ENCODE data around the gene CD84.
"Not testable (repeated sequence)": the region's sequence is repeated elsewhere in the genome, so short reads cannot be mapped to it uniquely, and the experiment has no call there.

Gene CD84

DNA sequence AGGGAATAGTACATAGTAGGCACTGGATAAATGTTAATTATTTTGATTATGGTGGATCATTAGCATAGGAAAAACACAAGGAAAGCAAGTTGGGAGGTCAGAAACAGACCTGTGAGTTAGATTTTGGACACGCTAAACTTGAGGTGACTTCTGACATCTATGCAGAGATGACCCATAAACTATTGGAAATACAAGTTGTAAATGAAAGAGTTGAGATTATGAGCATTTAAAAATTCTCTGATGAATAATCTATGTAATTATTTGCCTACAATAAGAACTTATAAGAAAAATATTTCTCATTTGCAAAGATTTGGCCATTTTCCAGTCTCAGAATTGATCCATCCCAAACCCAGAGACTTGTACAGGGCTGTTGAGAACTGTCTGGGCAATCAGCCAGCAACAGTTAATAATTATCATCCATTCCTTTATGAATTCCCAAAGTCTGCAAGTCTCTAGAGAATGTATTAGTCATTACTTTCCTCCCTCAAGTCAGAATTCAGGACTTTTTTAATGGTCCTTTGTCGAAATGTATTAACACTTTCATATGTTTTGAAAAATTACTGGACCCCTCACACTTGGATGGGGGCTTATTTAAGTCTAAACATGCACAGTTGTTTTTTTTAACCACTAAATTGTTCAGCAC, 36.9 kb downstream of the CD84 start:
- in situ Hi-C loops (cut with MboI; ENCODE audit: low sequenced_read_pairs) = no loop called here

DNA sequence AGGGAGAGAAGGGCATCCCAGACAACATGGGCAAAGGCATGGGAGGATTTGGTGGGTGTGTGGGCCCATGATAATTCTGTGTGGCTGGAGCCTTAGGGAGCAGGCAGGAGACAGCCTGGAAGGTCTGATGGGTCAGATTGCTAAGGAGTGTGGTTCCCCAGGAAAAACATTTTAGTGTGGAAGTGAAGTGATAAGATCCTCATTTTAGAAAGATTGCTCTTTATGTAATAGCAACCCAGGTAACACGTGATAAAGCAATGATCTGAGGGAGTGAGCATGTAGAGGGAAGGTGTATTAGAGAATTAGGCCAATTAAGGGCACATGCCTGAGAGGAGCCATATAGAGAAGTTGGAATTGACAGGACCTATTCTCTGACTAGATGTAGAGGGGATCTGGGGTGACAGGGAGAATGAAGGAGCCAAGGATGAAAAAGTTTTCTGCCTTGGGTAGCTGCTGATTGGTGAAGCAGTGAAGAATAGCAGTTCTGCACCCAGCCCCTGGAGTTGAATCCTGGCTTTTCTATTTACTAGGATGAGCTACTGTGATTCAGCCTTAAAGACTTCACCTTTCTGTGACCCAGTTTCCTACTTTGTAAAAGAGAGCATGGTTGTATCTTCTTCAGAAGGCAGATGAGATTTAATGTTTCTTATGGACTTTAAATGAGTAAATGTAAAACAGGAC, 37.5 kb downstream of the CD84 start:
- in situ Hi-C loops (cut with MboI; ENCODE audit: low sequenced_read_pairs) = no loop called here

DNA sequence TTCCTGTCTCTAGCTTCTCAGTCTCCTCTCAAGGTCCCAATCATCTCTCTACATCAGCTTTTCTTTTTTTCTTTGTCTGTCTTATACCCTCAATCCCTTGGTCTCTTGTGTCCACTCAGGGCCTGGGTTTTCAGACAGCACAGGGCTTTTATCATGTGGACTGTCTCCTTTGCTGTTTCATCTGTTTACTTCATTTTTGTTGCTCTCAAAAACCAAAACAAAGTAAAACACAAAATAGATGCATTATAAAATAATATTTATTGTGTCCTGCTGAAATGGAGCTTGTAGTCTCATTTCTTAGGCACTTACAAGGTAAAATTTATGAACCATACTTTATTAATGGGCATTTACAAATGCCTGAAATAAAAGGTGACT, 38.5 kb downstream of the CD84 start:
- in situ Hi-C loops (cut with MboI; ENCODE audit: low sequenced_read_pairs) = no loop called here

DNA sequence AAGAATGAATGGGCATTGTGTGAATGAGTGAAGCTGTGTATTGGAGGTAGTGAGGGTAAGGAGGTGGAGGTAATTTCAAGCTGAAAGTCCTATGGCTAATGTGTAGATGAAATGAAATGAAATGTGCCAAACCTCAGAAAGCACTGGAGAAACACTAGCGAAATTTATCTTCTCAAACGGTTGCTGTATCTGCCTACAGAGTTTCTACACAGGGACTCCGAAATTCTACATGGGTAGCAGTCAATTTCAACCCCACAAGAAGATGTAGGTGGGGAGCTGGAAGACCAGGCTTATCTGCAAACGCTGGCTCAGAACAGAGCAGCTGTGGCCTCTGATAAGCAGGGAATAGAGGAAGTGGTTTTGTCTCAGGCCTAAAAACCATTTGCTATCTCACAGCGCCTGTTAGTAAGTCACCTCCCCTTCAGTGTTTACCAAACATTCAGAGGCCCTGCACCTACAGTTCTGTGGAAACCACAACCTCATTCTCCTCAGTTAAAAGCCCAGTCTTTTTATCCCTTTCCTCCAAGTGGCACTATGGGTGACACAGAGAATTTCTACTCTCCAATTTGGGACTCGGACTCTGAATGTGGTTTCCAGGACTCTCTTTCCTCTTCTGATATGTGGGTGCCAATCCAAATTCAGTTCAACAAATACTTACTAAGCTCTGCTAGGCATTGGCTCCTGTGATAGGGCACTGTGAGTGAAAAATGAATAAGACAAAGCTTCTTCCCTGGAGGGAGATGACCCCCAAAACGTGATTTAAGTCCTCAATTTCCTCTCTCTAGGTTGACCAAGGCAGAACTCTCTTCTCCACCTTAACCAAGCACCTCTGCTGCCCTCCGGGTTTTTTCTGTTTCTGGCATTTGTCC, 39.1 kb downstream of the CD84 start:
- in situ Hi-C loops (cut with MboI; ENCODE audit: low sequenced_read_pairs) = no loop called here

DNA sequence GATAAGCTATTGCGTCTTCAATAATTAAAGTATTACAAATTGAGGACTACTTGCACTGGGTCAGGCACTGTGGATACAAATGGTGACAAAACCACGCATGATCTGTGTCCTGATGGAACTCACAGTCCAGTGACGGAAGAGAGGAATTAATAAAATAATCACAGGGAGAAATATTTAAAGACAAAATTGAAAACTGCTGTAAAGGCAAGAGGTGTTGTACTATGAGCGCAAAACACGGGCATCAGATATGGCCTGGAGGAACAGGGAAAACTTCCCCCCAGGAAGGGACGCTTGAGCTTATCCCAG, 39.7 kb downstream of the CD84 start:
- in situ Hi-C loops (cut with MboI; ENCODE audit: low sequenced_read_pairs) = no loop called here

DNA sequence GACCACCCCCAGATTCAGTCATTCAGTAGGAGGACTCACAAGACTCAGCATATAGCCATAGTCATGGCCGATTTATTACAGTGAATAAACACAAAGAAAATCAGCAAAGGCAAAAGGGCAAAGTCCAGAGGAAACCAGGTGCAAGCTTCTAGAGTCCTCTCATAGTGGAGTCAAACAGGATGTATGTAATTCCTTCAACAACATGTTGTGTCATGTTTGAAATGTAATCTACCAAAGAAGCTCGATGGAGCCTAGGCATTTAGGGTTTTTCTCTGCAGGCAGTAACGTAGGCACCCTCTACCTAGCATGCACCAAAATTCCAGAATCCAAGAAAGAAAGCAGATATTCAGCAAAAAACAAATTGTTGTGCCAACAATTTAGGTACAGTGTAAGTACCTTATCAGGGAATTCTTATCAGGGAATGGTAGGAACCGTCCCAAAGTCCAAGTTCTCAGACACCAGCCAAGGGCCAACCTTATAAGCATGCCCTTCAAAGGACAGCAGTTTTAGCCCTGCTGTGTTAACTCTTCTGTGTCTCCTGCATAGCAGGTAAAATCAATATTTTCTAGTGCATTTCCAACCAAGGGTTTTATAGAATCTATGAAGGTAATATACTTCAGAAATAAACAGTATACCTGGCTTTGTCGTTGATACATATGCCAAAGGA, 40.2 kb downstream of the CD84 start:
- in situ Hi-C loops (cut with MboI; ENCODE audit: low sequenced_read_pairs) = no loop called here

DNA sequence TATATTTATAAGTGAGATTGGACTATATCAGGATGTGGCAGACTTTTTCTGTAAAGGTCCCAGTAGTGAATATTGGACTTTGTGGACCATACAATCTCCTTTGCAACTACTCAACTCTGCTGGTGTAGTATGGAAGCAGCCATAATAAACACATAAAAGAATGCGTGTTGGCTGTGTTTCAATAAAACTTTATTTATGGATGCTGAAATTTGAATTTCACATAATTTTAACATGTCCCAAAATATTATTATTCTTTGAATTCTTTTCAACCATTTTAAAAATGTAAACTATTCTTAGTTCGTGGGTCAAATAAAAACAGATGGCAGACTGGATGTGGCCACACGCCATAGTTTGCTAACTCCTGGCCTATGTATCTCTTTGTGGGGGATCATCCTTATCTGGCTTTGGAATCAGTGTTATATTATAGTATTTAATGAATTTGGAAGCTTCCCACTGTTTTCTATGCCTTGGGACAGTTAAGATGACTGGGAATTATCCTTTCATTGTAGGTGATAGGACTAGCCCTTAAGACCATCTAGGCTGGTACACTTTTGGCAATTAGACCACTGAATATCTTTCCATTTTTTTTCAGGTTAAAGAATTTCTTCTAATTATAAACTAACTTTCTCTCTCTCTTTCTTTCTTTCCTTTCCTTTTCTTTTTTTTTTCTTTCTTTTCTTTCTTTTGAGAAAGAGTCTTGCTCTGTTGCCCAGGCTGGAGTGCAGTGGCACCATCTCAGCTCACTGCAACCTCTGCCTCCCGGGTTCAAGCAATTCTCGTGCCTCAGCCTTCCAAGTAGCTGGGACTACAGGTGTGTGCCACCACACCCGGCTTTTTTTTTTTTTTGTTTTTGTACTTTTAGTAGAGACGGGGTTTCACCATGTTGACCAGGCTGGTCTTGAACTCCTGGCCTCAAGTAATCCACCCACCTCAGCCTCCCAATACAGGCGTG, 41.3 kb downstream of the CD84 start:
- in situ Hi-C loops (cut with MboI; ENCODE audit: low sequenced_read_pairs) = no loop called here

DNA sequence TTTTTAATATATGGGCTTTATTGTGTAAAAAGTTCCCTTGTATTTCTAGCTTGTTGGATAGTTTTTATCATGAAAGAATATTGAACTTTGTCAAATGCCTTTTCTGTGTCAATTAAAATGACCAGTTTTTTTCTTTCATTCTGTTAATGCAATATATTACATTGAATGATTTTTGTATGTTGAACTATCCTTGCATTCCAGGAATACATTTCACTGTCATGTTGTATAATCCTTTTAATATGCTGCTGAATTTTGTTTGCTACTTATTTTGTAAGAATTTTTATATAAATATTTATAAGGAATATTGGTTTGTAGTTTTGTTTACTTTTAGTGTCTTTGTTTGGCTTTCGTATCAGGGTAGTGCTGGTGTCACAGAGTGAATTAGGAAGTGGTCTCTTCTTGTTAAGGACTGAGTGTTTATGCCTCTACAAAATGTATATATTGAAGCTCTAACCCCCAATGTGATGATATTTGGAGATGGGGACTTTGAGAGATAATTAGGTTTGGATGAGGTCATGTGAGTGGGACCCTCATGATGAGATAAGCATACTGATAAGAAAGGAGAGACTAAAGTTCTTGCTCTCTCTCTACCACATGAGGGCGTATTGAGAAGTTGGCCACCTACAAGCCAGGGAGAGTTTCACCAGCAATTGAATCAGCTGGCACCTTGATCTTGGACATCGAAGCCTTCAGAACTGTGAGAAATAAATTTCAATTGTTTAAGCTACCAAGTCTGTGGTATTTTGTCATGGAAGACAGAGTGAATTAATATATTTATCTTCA, 44.3 kb downstream of the CD84 start:
- in situ Hi-C loops (cut with MboI; ENCODE audit: low sequenced_read_pairs) = no loop called here

DNA sequence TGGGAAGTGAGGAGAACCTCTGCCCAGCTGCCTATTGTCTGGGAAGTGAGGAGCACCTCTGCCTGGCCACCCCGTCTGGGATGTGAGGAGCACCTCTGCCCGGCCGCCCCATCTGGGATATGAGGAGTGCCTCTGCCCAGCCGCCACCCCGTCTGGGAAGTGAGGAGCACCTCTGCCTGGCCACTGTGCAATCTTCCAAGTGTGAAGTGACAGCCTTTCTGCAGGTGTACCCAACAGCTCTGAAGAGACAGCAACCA, 46.8 kb downstream of the CD84 start:
- in situ Hi-C loops (cut with MboI; ENCODE audit: low sequenced_read_pairs) = not testable (repeated sequence)

DNA sequence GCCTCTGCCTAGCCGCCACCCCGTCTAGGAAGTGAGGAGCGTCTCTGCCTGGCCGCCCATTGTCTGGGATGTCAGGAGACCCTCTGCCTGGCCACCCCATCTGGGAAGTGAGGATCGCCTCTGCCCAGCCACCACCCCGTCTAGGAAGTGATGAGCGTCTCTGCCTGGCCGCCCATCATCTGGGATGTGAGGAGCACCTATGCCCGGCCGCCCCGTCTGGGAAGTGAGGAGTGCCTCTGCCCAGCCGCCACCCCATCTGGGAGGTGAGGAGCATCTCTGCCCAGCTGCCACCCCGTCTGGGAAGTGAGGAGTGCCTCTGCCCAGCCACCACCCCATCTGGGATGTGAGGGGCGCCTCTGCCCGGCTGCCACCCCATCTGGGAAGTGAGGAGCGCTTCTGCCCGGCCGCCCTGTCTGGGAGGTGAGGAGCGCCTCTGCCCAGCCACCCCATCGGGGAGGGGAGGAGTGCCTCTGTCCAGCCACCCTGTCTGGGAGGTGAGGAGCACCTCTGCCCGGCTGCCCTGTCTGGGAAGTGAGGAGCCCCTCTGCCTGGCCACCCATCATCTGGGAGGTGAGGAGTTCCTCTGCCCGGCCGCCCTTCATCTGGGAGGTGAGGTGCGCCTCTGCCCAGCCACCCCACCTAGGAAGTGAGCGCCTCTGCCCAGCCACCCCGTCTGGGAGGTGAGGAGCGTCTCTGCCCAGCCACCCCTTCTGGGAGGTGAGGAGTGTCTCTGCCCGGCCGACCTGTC, 47.3 kb downstream of the CD84 start:
- in situ Hi-C loops (cut with MboI; ENCODE audit: low sequenced_read_pairs) = not testable (repeated sequence)

DNA sequence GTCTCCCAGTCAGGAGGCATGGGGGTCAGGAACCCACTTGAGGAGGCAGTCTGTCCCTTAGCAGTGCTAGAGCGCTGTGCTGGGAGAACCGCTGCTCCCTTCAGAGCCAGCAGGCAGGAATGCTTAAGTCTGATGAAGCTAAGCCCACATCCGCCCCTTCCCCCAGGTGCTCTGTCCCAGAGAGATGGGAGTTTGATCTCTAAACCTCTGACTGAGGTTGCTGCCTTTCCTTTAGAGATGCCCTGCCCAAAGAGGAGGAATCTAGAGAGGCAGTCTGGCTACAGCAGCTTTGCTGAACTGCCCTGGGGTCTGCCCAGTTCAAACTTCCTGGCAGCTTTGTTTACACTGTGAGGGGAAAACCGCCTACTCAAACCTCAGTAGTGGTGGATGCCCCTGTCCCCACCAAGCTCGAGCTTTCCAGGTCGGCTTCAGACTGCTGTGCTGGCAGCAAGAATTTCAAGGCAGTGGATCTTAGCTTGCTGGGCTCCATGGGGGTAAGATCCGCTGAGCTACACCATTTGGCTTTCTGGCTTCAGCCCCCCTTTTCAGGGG, 49.8 kb downstream of the CD84 start:
- in situ Hi-C loops (cut with MboI; ENCODE audit: low sequenced_read_pairs) = not testable (repeated sequence)

DNA sequence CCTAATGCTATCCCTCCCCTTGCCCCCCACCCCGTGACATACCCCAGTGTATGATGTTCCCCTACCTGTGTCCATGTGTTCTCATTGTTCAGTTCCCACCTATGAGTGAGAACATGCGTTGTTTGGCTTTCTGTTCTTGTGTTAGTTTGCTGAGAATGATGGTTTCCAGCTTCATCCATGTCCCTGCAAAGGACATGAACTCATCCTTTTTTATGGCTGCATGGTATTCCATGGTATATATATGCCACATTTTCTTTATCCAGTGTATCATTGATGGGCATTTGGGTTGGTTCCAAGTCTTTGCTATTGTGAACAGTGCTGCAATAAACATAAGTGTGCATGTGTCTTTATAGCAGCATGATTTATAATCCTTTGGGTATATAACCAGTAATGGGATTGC, 55.5 kb downstream of the CD84 start:
- in situ Hi-C loops (cut with MboI; ENCODE audit: low sequenced_read_pairs) = not testable (repeated sequence)

DNA sequence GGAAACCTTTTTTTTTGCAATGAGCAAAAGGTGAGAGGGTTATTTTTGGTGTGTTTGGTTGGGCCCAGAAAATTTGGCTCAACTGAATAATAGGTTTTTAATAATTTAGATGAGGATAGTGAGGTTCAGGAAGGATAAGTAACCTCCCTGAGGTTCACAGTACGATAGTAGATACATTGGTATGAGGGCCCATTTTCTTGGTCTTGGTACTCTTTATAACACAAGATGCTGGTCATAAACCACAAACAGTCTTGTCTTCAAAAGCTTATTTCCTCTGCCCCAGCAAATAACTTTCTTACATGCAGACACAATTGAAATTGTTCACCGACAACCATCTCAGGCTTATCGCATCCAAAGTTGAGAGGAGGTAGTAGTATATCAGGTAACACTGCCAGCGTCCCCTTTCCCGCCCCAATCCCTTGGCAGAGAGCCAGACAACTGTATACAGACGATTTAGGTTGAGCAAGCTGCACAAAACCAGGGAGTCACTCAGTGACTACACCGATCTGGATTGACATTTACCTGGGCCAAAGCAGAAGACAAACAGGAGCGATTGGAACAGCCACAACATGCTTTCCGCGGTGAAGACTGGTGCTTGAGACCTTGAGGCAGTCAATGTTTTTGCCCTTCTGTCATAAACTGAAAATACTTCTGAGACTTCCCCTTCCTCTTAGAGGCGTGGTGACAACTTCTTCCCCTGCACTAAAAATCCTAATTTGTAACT, 56.5 kb downstream of the CD84 start, which contains the start of gene SLAMF6:
Gene SLAMF6, minus strand, starts transcription at position 634 of the 724 bp plus-strand sequence. Its CDS starts 63 bp downstream, at position 571.
- in situ Hi-C loops (cut with MboI; ENCODE audit: low sequenced_read_pairs) = no loop called here

DNA sequence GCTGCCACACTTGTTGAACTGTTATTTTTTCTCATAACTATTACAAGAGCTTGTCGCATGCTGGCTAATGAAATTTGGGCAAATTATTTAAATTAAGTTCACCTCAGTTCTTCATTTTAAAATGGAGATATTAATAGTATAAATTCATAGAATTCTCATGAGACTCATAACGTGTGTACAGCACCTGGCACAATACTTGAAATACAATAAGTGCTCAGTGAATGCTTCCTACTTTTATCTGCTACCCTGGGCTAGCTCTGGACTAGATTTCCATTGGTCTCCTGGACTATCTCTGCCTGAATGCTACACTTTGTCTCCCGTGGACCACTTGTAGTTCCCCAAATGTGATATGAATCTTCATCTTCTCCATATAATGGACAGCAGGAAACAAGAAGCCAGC, 57.2 kb downstream of the CD84 start:
- in situ Hi-C loops (cut with MboI; ENCODE audit: low sequenced_read_pairs) = no loop called here

DNA sequence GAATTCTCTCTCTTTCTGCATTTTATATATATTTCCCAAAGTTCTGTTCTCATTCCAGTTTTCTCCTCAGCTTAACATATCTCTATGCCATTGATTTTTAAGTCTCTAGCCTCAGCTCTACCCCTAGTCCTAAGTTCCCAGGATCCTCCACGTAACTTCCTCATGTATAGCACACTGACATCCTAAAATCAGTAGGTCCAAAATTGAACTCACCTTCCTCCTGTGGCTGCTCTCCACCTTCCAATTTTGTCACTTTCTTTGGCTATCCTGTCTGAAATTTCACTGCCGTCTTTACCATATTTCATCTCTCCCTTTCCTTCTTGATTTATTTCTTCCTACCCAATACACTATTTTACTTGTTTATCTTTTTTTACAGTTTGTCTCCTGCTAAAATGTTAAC, 57.7 kb downstream of the CD84 start:
- in situ Hi-C loops (cut with MboI; ENCODE audit: low sequenced_read_pairs) = no loop called here

DNA sequence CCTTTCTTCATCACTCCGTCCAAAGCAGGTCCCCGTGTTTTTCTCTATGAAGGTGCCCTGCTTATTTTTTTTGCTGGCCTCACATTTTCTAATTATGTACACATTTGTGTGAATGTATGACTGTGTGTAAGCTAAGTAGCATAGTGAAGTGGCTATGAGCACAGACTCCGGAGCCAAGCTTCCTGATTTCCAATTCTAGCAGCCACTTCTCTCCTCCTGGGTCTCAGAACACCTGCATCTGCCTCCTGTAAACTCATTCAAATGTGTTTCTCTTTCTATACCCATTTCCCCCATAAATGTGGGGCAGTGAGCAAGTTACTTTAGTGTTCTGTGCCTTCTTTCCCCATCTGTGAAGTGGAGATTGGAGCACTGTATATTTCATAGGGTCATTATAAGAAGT, 58.3 kb downstream of the CD84 start:
- in situ Hi-C loops (cut with MboI; ENCODE audit: low sequenced_read_pairs) = no loop called here

DNA sequence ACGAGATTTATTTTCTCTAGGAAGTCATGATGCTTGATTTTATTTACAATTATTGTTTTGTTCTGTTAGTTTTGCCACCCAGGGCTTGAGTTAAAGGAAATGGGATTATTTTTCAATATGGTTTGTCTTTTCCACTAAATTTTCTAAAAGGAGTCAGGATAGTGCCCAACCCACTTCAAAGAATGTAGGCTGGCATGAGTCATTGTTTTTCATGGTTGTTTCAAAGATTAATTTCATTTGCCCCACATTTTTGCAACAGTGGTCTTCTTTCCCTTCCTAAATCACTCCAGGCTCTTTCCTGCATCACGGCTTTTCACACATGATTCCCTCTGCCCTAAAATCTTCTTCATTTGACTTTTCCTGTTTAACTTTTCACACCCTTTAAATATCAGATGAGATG, 58.7 kb downstream of the CD84 start:
- in situ Hi-C loops (cut with MboI; ENCODE audit: low sequenced_read_pairs) = no loop called here

Data from hTERT RPE-1 (cell line).